HL-60 (cell line): ENCODE data around the gene ZBTB42.

Experiments
- POLR2AphosphoS5 ChIP-seq: IDR thresholded peaks from 2 replicates; pipeline ENCODE4 v1.6.1; 2012; ENCODE audit warnings: low read depth
- SPI1 ChIP-seq: IDR thresholded peaks from 2 replicates; pipeline ENCODE4 v1.6.1; 2012; ENCODE audit warnings: low read depth, mild to moderate bottlenecking, borderline replicate concordance
- TF ChIP-seq, protein P1 (sequence below): IDR thresholded peaks from one replicate; pipeline ENCODE4 v1.5.1; 2011; ENCODE audit warnings: low read length, control low read depth, inconsistent platforms; ENCODE audit not compliant: insufficient read depth
- TF ChIP-seq, protein P2 (sequence below): IDR thresholded peaks from 2 replicates; pipeline ENCODE4 v1.6.1; 2012; ENCODE audit warnings: low read depth; ENCODE audit not compliant: insufficient replicate concordance

DNA sequence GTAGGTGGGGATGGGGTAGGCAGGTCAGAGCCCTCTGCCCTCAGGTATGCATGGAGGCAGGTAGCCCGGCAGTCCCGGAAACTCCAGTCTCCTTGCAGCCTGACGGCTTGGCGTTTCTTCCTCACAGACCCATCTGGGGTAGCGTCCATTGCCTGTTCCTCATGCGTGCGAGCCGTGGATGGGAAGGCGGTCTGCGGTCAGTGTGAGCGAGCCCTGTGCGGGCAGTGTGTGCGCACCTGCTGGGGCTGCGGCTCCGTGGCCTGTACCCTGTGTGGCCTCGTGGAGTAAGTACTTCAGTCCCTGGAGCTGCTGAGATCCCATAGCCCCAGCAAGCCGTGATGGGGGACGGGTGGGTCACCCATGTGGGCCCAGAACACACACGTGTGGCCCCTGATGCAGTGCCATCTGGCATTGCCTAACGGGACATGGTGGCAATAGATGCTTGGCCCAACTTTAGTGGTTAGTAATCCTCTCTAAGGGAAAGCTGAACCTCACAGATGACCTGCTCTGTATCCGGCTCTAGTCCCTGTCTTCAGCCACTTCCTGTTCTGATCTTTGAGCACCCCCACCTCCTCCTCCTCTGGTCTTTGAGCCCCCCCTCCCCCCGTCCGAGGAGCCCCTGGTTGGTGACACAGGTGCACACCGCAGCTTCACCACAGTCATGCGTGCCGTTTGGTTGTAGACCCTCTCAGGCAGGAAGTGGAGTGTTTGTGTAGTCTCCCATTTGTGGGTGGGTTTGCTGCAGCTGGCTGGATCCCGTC is 44.2 kb upstream of the ZBTB42 start:
- TF ChIP-seq, protein P1, sequence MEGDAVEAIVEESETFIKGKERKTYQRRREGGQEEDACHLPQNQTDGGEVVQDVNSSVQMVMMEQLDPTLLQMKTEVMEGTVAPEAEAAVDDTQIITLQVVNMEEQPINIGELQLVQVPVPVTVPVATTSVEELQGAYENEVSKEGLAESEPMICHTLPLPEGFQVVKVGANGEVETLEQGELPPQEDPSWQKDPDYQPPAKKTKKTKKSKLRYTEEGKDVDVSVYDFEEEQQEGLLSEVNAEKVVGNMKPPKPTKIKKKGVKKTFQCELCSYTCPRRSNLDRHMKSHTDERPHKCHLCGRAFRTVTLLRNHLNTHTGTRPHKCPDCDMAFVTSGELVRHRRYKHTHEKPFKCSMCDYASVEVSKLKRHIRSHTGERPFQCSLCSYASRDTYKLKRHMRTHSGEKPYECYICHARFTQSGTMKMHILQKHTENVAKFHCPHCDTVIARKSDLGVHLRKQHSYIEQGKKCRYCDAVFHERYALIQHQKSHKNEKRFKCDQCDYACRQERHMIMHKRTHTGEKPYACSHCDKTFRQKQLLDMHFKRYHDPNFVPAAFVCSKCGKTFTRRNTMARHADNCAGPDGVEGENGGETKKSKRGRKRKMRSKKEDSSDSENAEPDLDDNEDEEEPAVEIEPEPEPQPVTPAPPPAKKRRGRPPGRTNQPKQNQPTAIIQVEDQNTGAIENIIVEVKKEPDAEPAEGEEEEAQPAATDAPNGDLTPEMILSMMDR, result no peak
- TF ChIP-seq POLR2AphosphoS5 (peak; percentile 87), SPI1 (peak; percentile 73)
- TF ChIP-seq, protein P2, sequence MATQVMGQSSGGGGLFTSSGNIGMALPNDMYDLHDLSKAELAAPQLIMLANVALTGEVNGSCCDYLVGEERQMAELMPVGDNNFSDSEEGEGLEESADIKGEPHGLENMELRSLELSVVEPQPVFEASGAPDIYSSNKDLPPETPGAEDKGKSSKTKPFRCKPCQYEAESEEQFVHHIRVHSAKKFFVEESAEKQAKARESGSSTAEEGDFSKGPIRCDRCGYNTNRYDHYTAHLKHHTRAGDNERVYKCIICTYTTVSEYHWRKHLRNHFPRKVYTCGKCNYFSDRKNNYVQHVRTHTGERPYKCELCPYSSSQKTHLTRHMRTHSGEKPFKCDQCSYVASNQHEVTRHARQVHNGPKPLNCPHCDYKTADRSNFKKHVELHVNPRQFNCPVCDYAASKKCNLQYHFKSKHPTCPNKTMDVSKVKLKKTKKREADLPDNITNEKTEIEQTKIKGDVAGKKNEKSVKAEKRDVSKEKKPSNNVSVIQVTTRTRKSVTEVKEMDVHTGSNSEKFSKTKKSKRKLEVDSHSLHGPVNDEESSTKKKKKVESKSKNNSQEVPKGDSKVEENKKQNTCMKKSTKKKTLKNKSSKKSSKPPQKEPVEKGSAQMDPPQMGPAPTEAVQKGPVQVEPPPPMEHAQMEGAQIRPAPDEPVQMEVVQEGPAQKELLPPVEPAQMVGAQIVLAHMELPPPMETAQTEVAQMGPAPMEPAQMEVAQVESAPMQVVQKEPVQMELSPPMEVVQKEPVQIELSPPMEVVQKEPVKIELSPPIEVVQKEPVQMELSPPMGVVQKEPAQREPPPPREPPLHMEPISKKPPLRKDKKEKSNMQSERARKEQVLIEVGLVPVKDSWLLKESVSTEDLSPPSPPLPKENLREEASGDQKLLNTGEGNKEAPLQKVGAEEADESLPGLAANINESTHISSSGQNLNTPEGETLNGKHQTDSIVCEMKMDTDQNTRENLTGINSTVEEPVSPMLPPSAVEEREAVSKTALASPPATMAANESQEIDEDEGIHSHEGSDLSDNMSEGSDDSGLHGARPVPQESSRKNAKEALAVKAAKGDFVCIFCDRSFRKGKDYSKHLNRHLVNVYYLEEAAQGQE, result no peak
